Cerebellar cortex (tissue), 1 donor: ENCODE results near the gene MITD1.
A peak's percentile ranks its signal among the peaks of the same experiment; 100 is the strongest.
"Not testable (repeated sequence)": the region's sequence is repeated elsewhere in the genome, so short reads cannot be mapped to it uniquely, and the experiment has no call there.

ENCODE experiments used
- DNase-seq: peaks from one replicate; pipeline ENCODE4 v3.0.0-alpha.2; 2015; ENCODE audit warnings: low spot score

Gene MITD1

GRCh38 chr2:99180755-99181623, at the start of gene MITD1, which contains the start of gene MRPL30:
MITD1 (minus strand) TSS chr2:99181058; CDS start chr2:99180981, 77 bp downstream.
MRPL30 (plus strand) TSS chr2:99181184; CDS start chr2:99186204, 5,020 bp downstream.
- peak; percentile 97 for DNase-seq

- no peak for DNase-seq
These were observed 37.2 kb upstream of the MITD1 start for GRCh38 chr2:99217929-99218501.

- DNase-seq: no peak
These were observed 35.2 kb upstream of the MITD1 start for GRCh38 chr2:99216096-99216495.

GRCh38 chr2:99205491-99205890, 24.6 kb upstream of the MITD1 start:
- DNase-seq: no peak

- DNase-seq: no peak
These were observed 21.3 kb upstream of the MITD1 start for GRCh38 chr2:99201959-99202678.

- no peak for DNase-seq
These were observed 19.4 kb upstream of the MITD1 start for GRCh38 chr2:99200076-99200800.

GRCh38 chr2:99198103-99198841, 17.4 kb upstream of the MITD1 start:
- no peak for DNase-seq

GRCh38 chr2:99192364-99192763, 11.5 kb upstream of the MITD1 start:
- DNase-seq: not testable (repeated sequence)

GRCh38 chr2:99190548-99190947, 9.7 kb upstream of the MITD1 start:
- DNase-seq: no peak

- no peak for DNase-seq
These were observed 7.5 kb upstream of the MITD1 start for GRCh38 chr2:99188357-99188756.

- no peak for DNase-seq
These were observed 6.2 kb upstream of the MITD1 start for GRCh38 chr2:99187011-99187410.

GRCh38 chr2:99184811-99185210, 4.0 kb upstream of the MITD1 start:
- peak; percentile 82 for DNase-seq

- DNase-seq: no peak
These were observed 2.2 kb upstream of the MITD1 start for GRCh38 chr2:99183025-99183424.

- DNase-seq: no peak
These were observed 754 bp upstream of the MITD1 start for GRCh38 chr2:99181624-99182000.

GRCh38 chr2:99171377-99172140, 9.3 kb downstream of the MITD1 start:
- DNase-seq: no peak

GRCh38 chr2:99169534-99169933, 11.3 kb downstream of the MITD1 start:
- DNase-seq: no peak

GRCh38 chr2:99166218-99166617, 14.6 kb downstream of the MITD1 start:
- DNase-seq: no peak

GRCh38 chr2:99159594-99159993, 21.3 kb downstream of the MITD1 start:
- DNase-seq: no peak

GRCh38 chr2:99158599-99158998, 22.3 kb downstream of the MITD1 start:
- DNase-seq: no peak

- no peak for DNase-seq
These were observed 24.0 kb downstream of the MITD1 start for GRCh38 chr2:99156891-99157290.
